GM12878 (cell line): ENCODE data around the gene SSTR4. TPM values are rescaled to one million over a fixed set of nuclear protein-coding genes. Genes with fewer than 3 reads are reported as not detected.
A peak's percentile ranks its signal among the peaks of the same experiment; 100 is the strongest.

ENCODE experiments used
- ATAC-seq: fragments of 200-7000 bp; cut with Tn5 transposase; 3 replicates; pipeline ENCODE4 v1.9.1; 2020; ENCODE audit warnings: mild to moderate bottlenecking, moderate library complexity
- BruUV-seq: library from RNA; stranded (reverse); fragments of 400-500 nt; replicated peaks from 2 replicates; lab custom pipeline; 2021; lab: Mats Ljungman, UMichigan
- CTCF ChIA-PET: fragments of 300-600 bp; sonication (Branson Sonifier 250); formaldehyde crosslinking; extraction: SDS; loops from one replicate; lab custom pipeline; 2021; ENCODE audit warnings: inconsistent platforms; lab: Yijun Ruan, JAX
- POLR2A ChIA-PET: fragments of 350-600 bp; formaldehyde crosslinking; extraction: SDS; loops from one replicate; lab custom pipeline; 2021; ENCODE audit warnings: inconsistent platforms; lab: Charles Lee
- RAD21 ChIA-PET: fragments of 300-600 bp; sonication (Branson Sonifier 250); formaldehyde crosslinking; loops from one replicate; lab custom pipeline; 2023; ENCODE audit warnings: antibody characterized with exemption; ENCODE audit not compliant: unreplicated experiment; lab: Charles Lee
- SMC1A ChIA-PET: fragments of 300-600 bp; sonication (Branson Sonifier 250); formaldehyde crosslinking; loops from one replicate; lab custom pipeline; 2023; ENCODE audit not compliant: unreplicated experiment, uncharacterized antibody; lab: Charles Lee
- DNase-seq: peaks from one replicate; pipeline ENCODE4 v3.0.0-alpha.2; 2011; ENCODE audit warnings: low read depth, low spot score
- FAIRE-seq: peaks from 3 replicates; lab custom pipeline; 2011; peaks lifted over from hg19 to GRCh38; lab: Jason Lieb, UNC
- H2AFZ ChIP-seq: 2 replicates; pipeline ENCODE4 v1.6.0; 2011; ENCODE audit warnings: low read depth, low read length, control low read depth; ENCODE audit not compliant: control insufficient read depth
- H3K27ac ChIP-seq: 2 replicates; pipeline ENCODE4 v1.5.1; 2011; ENCODE audit warnings: control low read depth; ENCODE audit not compliant: control insufficient read depth, insufficient read depth
- H3K27me3 ChIP-seq, 2 experiments: replicated peaks in 1 of 2; 2 replicates each; pipeline versions ENCODE4 v1.6.0 to v1.6.1; 2011; ENCODE audit warnings: low read length in 1 of 2; ENCODE audit not compliant: control insufficient read depth in 2 of 2, insufficient read depth in 2 of 2
- H3K36me3 ChIP-seq, 2 experiments: 2 replicates each; pipeline ENCODE4 v1.5.1; 2011; ENCODE audit warnings: low read length in 1 of 2; ENCODE audit not compliant: control insufficient read depth in 2 of 2, insufficient read depth in 2 of 2
- H3K4me1 ChIP-seq: 2 replicates; pipeline ENCODE4 v1.6.1; 2011; ENCODE audit warnings: mild to moderate bottlenecking, low read length, moderate library complexity, mixed read lengths; ENCODE audit not compliant: control insufficient read depth, insufficient read depth
- H3K4me2 ChIP-seq: 2 replicates; pipeline ENCODE4 v1.6.0; 2011; ENCODE audit warnings: control low read depth; ENCODE audit not compliant: control insufficient read depth, insufficient read depth
- H3K4me3 ChIP-seq: fragments of 200-600 bp; sonication (generic); 2 replicates; pipeline ENCODE4 v1.5.1; 2016
- H3K79me2 ChIP-seq: 2 replicates; pipeline ENCODE4 v1.6.0; 2011; ENCODE audit warnings: low read length; ENCODE audit not compliant: control insufficient read depth, insufficient read depth
- H3K9ac ChIP-seq: 2 replicates; pipeline ENCODE4 v1.8.0; 2011; ENCODE audit warnings: low read length, control low read depth, mixed read lengths; ENCODE audit not compliant: control insufficient read depth, insufficient read depth
- H3K9me3 ChIP-seq: replicated peaks from 3 replicates; pipeline ENCODE4 v1.5.1; 2011; ENCODE audit warnings: mild to moderate bottlenecking, low read length; ENCODE audit not compliant: control insufficient read depth, insufficient read depth
- H4K20me1 ChIP-seq: 2 replicates; pipeline ENCODE4 v1.6.0; 2011; ENCODE audit not compliant: control insufficient read depth, insufficient read depth
- MYB ChIP-seq: fragments of 150-350 bp; IDR thresholded peaks from 2 replicates; pipeline ENCODE4 v1.6.1; 2014; ENCODE audit warnings: mild to moderate bottlenecking, low read depth, low read length, borderline replicate concordance
- RAD21 ChIP-seq: IDR thresholded peaks from 2 replicates; pipeline ENCODE4 v1.6.1; 2011; ENCODE audit warnings: mild to moderate bottlenecking, low read depth, low read length, moderate library complexity; ENCODE audit not compliant: insufficient read depth
- RB1 ChIP-seq: fragments of 450-650 bp; formaldehyde crosslinking; IDR thresholded peaks from 2 replicates; pipeline ENCODE4 v1.6.1; 2017; ENCODE audit warnings: mild to moderate bottlenecking, borderline replicate concordance
- RCOR1 ChIP-seq: conservative IDR thresholded peaks from 2 replicates; pipeline ENCODE4 v1.6.1; 2012; ENCODE audit warnings: low read depth, low read length, improper control_type of control experiment
- SREBF1 ChIP-seq: IDR thresholded peaks from 2 replicates; pipeline ENCODE4 v1.6.1; 2012; ENCODE audit warnings: mild to moderate bottlenecking, low read length
- SREBF2 ChIP-seq: IDR thresholded peaks from 2 replicates; pipeline ENCODE4 v1.6.1; 2012; ENCODE audit warnings: mild to moderate bottlenecking, low read length
- SUZ12 ChIP-seq: fragments of 200-600 bp; sonication (generic); IDR thresholded peaks from one replicate; pipeline ENCODE4 v1.6.1; 2018; ENCODE audit warnings: antibody characterized with exemption, mild to moderate bottlenecking; ENCODE audit not compliant: unreplicated experiment
- WGBS: methylation state at CpG from one replicate; pipeline ENCODE4 v1.1.6; 2016; ENCODE audit warnings: low lambda C conversion rate; ENCODE audit not compliant: insufficient replicate concordance, insufficient coverage; ENCODE audit errors: missing lambda C conversion rate; 5-methylcytosine and 5-hydroxymethylcytosine counted together
- in situ Hi-C: fragments of 300-500 bp; cut with MboI; formaldehyde crosslinking; loops from 9 replicates; pipeline ENCODE4 v1.14.3; 2018; ENCODE audit warnings: mixed read lengths
- intact Hi-C: fragments of 100-400 bp; cut with micrococcal nuclease; formaldehyde crosslinking; loops from one replicate; pipeline ENCODE4 v1.14.2; 2022; ENCODE audit not compliant: unreplicated experiment
- polyA plus RNA-seq, 11 experiments: library from polyadenylated mRNA; depleted of rRNA in 4 of 11; unstranded in 6 of 11; stranded (reverse) in 5 of 11; fragments of >200 nt; fragmentation: Nextera tagmentation in 4 of 11; fragmentation: Illumina TruSeq in 1 of 11; extraction: Ambion mirVana in 4 of 11; extraction: Trizol in 1 of 11; gene quantifications; 1 replicate in 1 of 11; 2 replicates in 10 of 11; pipeline versions ENCODE4 v1.2.1 to v1.2.3, GENCODE V29; 2011 to 2016; ENCODE audit warnings: inconsistent platforms in 2 of 11, missing spikeins in 2 of 11, low read depth in 1 of 11
- total RNA-seq, 4 experiments: library from RNA; depleted of rRNA in 3 of 4; stranded (reverse); fragments of >200 nt in 3 of 4; fragmentation: Illumina TruSeq in 1 of 4; extraction: Trizol in 1 of 4; gene quantifications; 2 replicates each; pipeline versions ENCODE4 v1.2.1 to v1.2.3, GENCODE V29; 2013 to 2021
- TF ChIP-seq, protein P1 (sequence below), 3 experiments: IDR thresholded peaks in 2 of 3; conservative IDR thresholded peaks in 1 of 3; 2 replicates each; pipeline ENCODE4 v1.5.1; 2011; ENCODE audit warnings: low read depth in 3 of 3, low read length in 3 of 3, mild to moderate bottlenecking in 3 of 3, control low read depth in 2 of 3, moderate library complexity in 2 of 3, inconsistent platforms in 1 of 3, mixed read lengths in 1 of 3; ENCODE audit not compliant: control insufficient read depth in 2 of 3, insufficient read depth in 1 of 3; ENCODE audit errors: extremely low read depth in 1 of 3

SSTR4 gene
- total and polyA plus RNA-seq, 10 of the 15 experiments (the other 5 are each of a cell fraction or from before 2014, with no cell fraction given): not detected

DNA sequence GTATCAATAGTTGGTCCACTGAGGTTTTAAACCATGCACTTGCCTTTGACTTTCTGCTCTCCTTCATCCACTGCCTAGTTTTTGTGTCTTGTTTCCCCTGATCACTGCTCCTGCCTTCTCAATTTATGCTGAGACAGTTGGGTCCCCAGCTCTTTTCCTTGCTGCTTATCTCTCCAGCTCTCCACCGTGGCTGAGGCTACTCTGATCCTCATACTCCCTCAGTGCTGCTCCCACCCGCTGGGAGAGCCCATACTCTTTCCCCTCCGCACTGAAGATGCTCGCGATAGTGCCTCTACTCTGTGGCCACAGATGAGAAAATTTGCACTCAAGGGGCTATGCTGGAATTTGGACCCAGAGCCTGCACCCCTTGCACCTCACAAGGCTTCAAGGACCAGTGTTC lies 17.8 kb downstream of the SSTR4 start:
- SMC1A ChIA-PET: interaction anchor here (0.5 to 4.8 kb wide), 7 partner anchors 11 to 361 kb away, joined by 3 to 32 read pairs (median 5); no protein-coding TSS in a partner anchor
- H3K4me1 ChIP-seq: no peaks in the 10 kb centered on the region
- ATAC-seq (no peak), DNase-seq (no peak), FAIRE-seq (no peak)
- no peaks in the 10 kb centered on the region for H3K79me2 ChIP-seq
- WGBS: 40% methylated on average over 5 of the region's 5 CpGs
- no peak overlapping the region for H2AFZ ChIP-seq
- H3K4me2 ChIP-seq: no peak overlapping the region
- H3K9me3 ChIP-seq: no peaks in the 10 kb centered on the region; the same call in 2 of the 3 replicates
- POLR2A ChIA-PET: no interaction called here
- CTCF ChIA-PET: interaction anchor here (0.6 to 5.3 kb wide), 4 partner anchors 173 to 361 kb away, joined by 3 to 34 read pairs (median 4); no protein-coding TSS in a partner anchor
- no peak for TF ChIP-seq RB1
- RAD21 ChIA-PET: interaction anchor here (0.6 to 2.2 kb wide), 2 partner anchors 149 to 193 kb away, joined by 4 to 9 read pairs; no protein-coding TSS in a partner anchor
- BruUV-seq: no TSS peak
- H3K9ac ChIP-seq: no peak overlapping the region
- intact Hi-C loops (loop anchor here (5.0 to 10.0 kb wide), 2 partner anchors 149 to 292 kb away; no protein-coding TSS in a partner anchor), in situ Hi-C loops (no loop called here)
- no peak overlapping the region for H3K4me3 ChIP-seq
- H4K20me1 ChIP-seq: no peaks in the 10 kb centered on the region
- peaks cover 5 to 8% of the 10 kb centered on the region in 2 experiments; a peak in 3 of 4 replicates for H3K27me3 ChIP-seq
- H3K27ac ChIP-seq: no peak overlapping the region
- H3K36me3 ChIP-seq: no peaks in the 10 kb centered on the region

GRCh38 chr20:23058240-23058639 lies 23.1 kb downstream of the SSTR4 start:
- no peak overlapping the region for H3K27ac ChIP-seq
- ChIA-PET CTCF (interaction anchor here (1.1 kb wide), 1 partner anchor 177 kb away, joined by 3 read pairs; no protein-coding TSS in a partner anchor), SMC1A (interaction anchor here (1.3 kb wide), 1 partner anchor 89 kb away, joined by 5 read pairs; no protein-coding TSS in a partner anchor), POLR2A (no interaction called here), RAD21 (interaction anchor here (1.1 kb wide), 1 partner anchor 143 kb away, joined by 4 read pairs; no protein-coding TSS in a partner anchor)
- no peaks in the 10 kb centered on the region for H3K4me1 ChIP-seq
- no peaks in the 10 kb centered on the region for H3K79me2 ChIP-seq
- no peaks in the 10 kb centered on the region for H4K20me1 ChIP-seq
- H3K27me3 ChIP-seq: no peaks in the 10 kb centered on the region
- 0% methylated on average over 1 of the region's 1 CpG for WGBS
- intact Hi-C loops: loop anchor here (10.0 kb wide), 1 partner anchor 287 kb away; no protein-coding TSS in a partner anchor
- no peak overlapping the region for H3K9ac ChIP-seq
- no peak for ATAC-seq
- no peak overlapping the region for H3K4me2 ChIP-seq
- TF ChIP-seq SUZ12 (no peak), MYB (no peak), RAD21 (peak; percentile 45; the same call in 1 of the 2 replicates), SREBF1 (no peak), SREBF2 (no peak), RCOR1 (no peak)
- TF ChIP-seq, protein P1, sequence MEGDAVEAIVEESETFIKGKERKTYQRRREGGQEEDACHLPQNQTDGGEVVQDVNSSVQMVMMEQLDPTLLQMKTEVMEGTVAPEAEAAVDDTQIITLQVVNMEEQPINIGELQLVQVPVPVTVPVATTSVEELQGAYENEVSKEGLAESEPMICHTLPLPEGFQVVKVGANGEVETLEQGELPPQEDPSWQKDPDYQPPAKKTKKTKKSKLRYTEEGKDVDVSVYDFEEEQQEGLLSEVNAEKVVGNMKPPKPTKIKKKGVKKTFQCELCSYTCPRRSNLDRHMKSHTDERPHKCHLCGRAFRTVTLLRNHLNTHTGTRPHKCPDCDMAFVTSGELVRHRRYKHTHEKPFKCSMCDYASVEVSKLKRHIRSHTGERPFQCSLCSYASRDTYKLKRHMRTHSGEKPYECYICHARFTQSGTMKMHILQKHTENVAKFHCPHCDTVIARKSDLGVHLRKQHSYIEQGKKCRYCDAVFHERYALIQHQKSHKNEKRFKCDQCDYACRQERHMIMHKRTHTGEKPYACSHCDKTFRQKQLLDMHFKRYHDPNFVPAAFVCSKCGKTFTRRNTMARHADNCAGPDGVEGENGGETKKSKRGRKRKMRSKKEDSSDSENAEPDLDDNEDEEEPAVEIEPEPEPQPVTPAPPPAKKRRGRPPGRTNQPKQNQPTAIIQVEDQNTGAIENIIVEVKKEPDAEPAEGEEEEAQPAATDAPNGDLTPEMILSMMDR (IDR thresholded peaks at IDR 0.05 in 2 of 3, conservative IDR thresholded peaks at IDR 0.05 in 1 of 3; ENCODE audit: control insufficient read depth in 2 of 3, extremely low read depth in 1 of 3, insufficient read depth in 1 of 3, low read depth in 3 of 3, low read length in 3 of 3): peak in 2 of 3 experiments; percentile 5 to 26; a peak in 2 of 6 replicates
- DNase-seq: no peak
- H3K4me3 ChIP-seq: no peak overlapping the region
- H3K36me3 ChIP-seq: no peaks in the 10 kb centered on the region
- in situ Hi-C loops: no loop called here
- no TSS peak for BruUV-seq
- no peak overlapping the region for H2AFZ ChIP-seq
- H3K9me3 ChIP-seq: no peaks in the 10 kb centered on the region; the same call in 2 of the 3 replicates
- no peak for FAIRE-seq
